ENCODE results near the gene HNRNPA1L2. TPM values are rescaled to one million over a fixed set of nuclear protein-coding genes. Genes with fewer than 3 reads are reported as not detected.
"Not testable (repeated sequence)": the region's sequence is repeated elsewhere in the genome, so short reads cannot be mapped to it uniquely, and the experiment has no call there.

HNRNPA1L2 gene
- polyA plus RNA-seq, 3 donors = 0.79 to 6.8 (median 1.5) TPM

- H3K9me3 ChIP-seq (replicated peaks in 1 of 2; ENCODE audit: control insufficient read depth in 1 of 2, insufficient read depth in 1 of 2, low read length in 2 of 2); H4K20me1 ChIP-seq (ENCODE audit: insufficient read depth, low read length); H3K79me2 ChIP-seq (ENCODE audit: insufficient read depth, low read length); H3K27me3 ChIP-seq (ENCODE audit: control insufficient read depth in 2 of 2, insufficient read depth in 2 of 2, low read length in 2 of 2); H3K9ac ChIP-seq (ENCODE audit: insufficient read depth, low read length, poor library complexity, severe bottlenecking); H2AFZ ChIP-seq (ENCODE audit: insufficient read depth, low read depth, low read length, poor library complexity, severe bottlenecking); H3K36me3 ChIP-seq (replicated peaks in 1 of 2; ENCODE audit: control insufficient read depth in 1 of 2, insufficient read depth in 2 of 2, low read length in 2 of 2); H3K36me3 Mint-ChIP-seq; H3K27ac ChIP-seq (ENCODE audit: low read depth in 1 of 2, low read length in 2 of 2); H3K27ac Mint-ChIP-seq; intact Hi-C loops (cut with micrococcal nuclease); H3K4me3 ChIP-seq (replicated peaks in 1 of 3; ENCODE audit: low read depth in 2 of 3, low read length in 3 of 3); H3K4me3 Mint-ChIP-seq; H3K9me3 Mint-ChIP-seq; H3K27me3 Mint-ChIP-seq (ENCODE audit: low read depth in 3 of 3); H3K4me2 ChIP-seq (replicated peaks; ENCODE audit: extremely low read depth, low read length, poor library complexity, severe bottlenecking): not testable (repeated sequence)
- peak in 2 of 3 donors; percentile 17 to 19 for DNase-seq
- H3K4me1 Mint-ChIP-seq = peaks cover 19% of the 10 kb centered on the region
- H3K4me1 ChIP-seq (ENCODE audit: control insufficient read depth in 1 of 2, insufficient read depth in 2 of 2, low read length in 2 of 2) = peaks cover 3 to 11% of the 10 kb centered on the region in 2 donors
- WGBS (ENCODE audit: insufficient coverage) = 74% methylated on average over 9 of the region's 10 CpGs
- TF ChIP-seq, protein P1, sequence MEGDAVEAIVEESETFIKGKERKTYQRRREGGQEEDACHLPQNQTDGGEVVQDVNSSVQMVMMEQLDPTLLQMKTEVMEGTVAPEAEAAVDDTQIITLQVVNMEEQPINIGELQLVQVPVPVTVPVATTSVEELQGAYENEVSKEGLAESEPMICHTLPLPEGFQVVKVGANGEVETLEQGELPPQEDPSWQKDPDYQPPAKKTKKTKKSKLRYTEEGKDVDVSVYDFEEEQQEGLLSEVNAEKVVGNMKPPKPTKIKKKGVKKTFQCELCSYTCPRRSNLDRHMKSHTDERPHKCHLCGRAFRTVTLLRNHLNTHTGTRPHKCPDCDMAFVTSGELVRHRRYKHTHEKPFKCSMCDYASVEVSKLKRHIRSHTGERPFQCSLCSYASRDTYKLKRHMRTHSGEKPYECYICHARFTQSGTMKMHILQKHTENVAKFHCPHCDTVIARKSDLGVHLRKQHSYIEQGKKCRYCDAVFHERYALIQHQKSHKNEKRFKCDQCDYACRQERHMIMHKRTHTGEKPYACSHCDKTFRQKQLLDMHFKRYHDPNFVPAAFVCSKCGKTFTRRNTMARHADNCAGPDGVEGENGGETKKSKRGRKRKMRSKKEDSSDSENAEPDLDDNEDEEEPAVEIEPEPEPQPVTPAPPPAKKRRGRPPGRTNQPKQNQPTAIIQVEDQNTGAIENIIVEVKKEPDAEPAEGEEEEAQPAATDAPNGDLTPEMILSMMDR (IDR thresholded peaks at IDR 0.05) = peak; percentile 38
Observed at GRCh38 chr13:52609013-52609606, 33.1 kb upstream of the HNRNPA1L2 start.

GRCh38 chr13:52610158-52610557, 32.1 kb upstream of the HNRNPA1L2 start:
- H3K4me2 ChIP-seq (replicated peaks; ENCODE audit: extremely low read depth, low read length, poor library complexity, severe bottlenecking); H2AFZ ChIP-seq (ENCODE audit: insufficient read depth, low read depth, low read length, poor library complexity, severe bottlenecking); H3K4me3 Mint-ChIP-seq; H3K27ac Mint-ChIP-seq; H3K36me3 ChIP-seq (replicated peaks in 1 of 2; ENCODE audit: control insufficient read depth in 1 of 2, insufficient read depth in 2 of 2, low read length in 2 of 2); H3K27me3 ChIP-seq (ENCODE audit: control insufficient read depth in 2 of 2, insufficient read depth in 2 of 2, low read length in 2 of 2); DNase-seq; H4K20me1 ChIP-seq (ENCODE audit: insufficient read depth, low read length); H3K27ac ChIP-seq (ENCODE audit: low read depth in 1 of 2, low read length in 2 of 2); H3K9ac ChIP-seq (ENCODE audit: insufficient read depth, low read length, poor library complexity, severe bottlenecking); H3K4me3 ChIP-seq (replicated peaks in 1 of 3; ENCODE audit: low read depth in 2 of 3, low read length in 3 of 3); H3K27me3 Mint-ChIP-seq (ENCODE audit: low read depth in 3 of 3); H3K79me2 ChIP-seq (ENCODE audit: insufficient read depth, low read length); H3K9me3 Mint-ChIP-seq; intact Hi-C loops (cut with micrococcal nuclease); H3K36me3 Mint-ChIP-seq; H3K9me3 ChIP-seq (replicated peaks in 1 of 2; ENCODE audit: control insufficient read depth in 1 of 2, insufficient read depth in 1 of 2, low read length in 2 of 2): not testable (repeated sequence)
- peaks cover 3 to 11% of the 10 kb centered on the region in 2 donors for H3K4me1 ChIP-seq (ENCODE audit: control insufficient read depth in 1 of 2, insufficient read depth in 2 of 2, low read length in 2 of 2)
- peaks cover 16% of the 10 kb centered on the region for H3K4me1 Mint-ChIP-seq
- 91% methylated on average over 4 of the region's 5 CpGs for WGBS (ENCODE audit: insufficient coverage)
